NCI-H526 treated with DMSO at 0.1 percent for 48 hours (cell line): ENCODE results near the gene PIEZO2.

Experiments used
- DNase-seq: peaks from one replicate; lab custom pipeline; 2025; lab: John Stamatoyannopoulos, UW

PIEZO2 gene

GRCh38 chr18:11024928-11025669 lies 124.3 kb downstream of the PIEZO2 start:
- no peak for DNase-seq

DNA sequence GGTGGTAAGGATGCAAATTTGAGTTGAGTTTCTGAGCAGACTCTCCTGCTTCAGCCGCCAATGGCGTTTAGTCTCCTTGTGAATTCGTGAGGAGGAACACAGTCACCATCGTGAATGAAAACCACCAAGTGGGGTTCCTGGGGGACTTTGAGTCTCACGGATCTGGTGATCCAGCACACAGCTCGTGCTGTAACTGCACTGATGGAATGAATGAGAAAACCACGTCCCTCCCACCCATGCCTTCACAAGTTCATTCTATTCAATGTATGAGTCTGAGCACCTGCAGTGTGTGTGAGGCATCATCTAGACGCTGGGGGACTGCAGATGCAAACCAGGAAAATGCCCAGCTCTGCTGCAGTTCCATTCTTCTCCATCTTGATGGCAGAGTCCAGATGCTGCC lies 127.9 kb downstream of the PIEZO2 start:
- DNase-seq, result no peak

GRCh38 chr18:11020877-11021414 lies 128.4 kb downstream of the PIEZO2 start:
- no peak for DNase-seq

DNA sequence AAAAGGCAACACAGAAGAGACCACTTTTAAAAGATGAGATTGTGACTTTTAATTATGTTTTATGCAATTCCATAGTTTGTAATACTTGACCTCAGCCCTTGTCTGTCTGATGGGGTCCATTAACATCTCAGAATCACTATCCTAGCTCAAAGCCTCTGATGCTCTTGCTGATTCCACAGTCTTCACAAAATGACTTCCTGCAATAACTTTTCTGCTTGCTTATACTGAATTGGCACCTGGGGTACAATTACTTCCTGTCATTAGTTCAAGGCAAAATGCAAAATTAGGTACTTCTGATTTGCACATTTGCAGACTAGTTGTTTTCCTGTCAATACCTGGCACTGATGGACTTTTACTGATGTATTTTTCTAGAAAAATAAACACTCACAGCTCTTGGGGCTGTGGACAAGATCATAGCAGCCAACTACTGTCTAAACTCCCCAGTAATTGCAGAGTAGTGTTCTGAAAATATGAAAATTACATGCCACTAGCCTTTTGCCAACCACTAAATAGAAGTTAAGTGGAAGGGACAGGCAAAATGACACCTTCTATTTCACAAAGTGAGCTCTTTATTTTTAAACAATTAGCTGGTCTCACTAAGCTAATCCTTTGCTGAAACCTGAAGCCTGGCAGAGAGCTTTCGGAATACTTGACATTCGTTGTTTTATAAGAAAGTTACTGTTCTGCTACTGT lies 129.1 kb downstream of the PIEZO2 start:
- DNase-seq, result no peak

GRCh38 chr18:11019295-11020105 lies 129.9 kb downstream of the PIEZO2 start:
- DNase-seq, result no peak

GRCh38 chr18:11009869-11010268 lies 139.5 kb downstream of the PIEZO2 start:
- DNase-seq, result no peak

DNA sequence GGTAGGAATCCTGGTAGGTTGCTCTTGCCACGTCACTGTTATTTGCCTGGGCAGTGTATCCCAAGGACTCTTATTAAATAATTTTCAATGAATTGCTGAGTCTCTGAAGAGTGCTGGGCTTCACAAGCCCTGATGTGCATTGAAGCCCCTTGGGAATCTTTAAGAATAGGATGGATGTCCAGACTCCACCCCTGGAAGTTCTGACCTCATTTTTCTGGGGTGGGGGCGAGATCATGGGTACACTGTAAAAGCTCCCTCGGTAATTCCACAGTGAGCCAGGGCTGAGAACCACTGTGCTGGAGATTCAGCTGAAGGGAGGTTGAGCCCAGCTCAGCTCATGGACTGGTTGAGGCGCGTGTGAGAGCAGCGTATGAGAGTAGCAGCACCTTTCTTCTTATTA lies 140.2 kb downstream of the PIEZO2 start:
- DNase-seq, result no peak

DNA sequence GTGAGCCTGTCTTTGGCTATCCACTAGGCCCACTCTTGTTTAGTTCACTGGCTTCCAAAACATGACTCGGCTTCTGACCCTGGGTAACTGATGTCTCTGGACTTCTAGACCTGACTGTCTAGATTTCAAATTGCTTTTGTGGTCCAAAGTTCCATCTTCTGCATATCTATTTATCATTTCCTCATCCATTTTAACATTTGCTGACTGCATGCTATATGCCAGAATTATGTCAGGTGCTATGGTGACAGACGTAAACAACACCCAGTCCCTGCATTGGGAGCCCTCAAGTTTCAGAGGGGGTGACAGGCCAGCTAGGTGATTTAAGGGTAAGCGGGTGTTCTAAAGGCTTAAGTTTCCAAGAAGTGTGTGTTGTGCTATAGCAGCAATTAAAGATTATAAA lies 140.9 kb downstream of the PIEZO2 start:
- no peak for DNase-seq

DNA sequence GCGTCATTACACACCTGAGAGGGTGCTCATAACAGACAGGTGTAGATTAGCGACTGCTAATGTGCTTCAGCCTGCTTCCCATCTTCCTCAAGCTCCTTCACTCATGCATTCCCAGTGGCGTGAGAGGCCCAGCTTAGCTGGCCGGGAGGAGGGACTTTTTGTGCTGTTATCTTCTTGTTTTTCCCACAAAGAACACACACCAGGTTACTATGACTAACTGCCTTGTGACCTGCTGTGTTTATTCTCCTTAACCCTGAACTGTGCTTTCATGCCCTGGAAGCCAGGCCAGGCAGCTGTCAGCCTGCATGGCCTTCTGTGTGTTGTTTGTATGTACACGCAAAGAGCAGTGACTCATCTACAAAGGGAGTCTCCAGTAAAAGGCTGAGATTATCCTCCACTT lies 143.8 kb downstream of the PIEZO2 start:
- no peak for DNase-seq

DNA sequence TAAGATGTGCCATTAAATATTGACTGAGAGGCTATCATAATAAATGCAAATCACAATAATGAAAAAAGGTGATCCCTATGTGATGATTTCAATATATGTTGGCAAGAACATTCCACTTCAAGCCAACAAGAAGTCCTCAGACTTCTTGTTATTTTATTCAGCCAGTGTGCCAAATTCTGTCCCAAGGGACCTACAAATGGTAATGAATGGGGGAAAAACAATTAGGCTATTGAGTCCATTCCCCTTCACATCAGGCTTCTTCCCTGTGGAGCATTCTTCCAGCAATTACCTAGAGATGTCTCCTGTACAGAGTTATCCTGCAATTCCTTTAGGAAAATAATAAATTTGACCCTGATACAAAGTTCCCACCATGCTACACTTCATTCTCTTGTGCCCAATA lies 144.4 kb downstream of the PIEZO2 start:
- peak; percentile 12 for DNase-seq

DNA sequence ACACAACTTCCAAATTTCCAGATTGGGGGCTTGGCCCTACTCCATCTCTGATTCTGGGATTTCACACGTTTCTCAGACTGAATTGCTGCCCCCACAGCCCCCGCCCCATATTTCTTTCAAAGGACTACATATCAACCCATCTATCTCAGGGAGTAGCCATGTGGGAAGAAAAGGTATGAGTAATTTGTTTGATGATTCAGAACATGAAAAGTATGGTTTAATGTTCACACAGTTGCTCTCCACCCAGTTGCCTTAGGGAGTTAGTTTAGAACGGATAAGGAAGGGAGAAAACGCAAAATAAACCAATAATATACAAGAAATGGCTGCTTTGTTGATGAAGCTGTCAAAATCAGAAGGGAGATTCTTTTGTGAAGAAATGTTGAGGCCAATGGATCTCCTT lies 145.1 kb downstream of the PIEZO2 start:
- DNase-seq, result no peak

DNA sequence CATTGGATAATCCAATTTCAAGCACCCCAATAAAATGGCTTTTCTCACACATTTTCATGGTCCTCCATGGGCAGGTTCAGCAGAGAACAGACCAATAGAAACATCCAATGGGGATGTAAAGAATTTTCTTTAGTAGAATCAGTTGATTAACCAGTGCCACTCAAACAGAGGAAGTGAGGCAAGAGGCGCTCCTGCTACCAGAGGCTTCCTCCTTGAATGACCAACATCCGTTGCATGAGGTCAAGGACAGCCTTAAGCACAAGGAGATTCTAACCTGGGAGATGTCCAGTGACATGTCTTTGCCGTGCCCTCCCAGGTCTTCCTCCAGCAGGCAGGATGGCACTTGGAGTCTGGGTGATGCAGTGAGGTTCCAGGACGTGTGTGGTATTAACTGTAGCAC lies 146.6 kb downstream of the PIEZO2 start:
- no peak for DNase-seq

GRCh38 chr18:11002277-11002676 lies 147.1 kb downstream of the PIEZO2 start:
- no peak for DNase-seq

- no peak for DNase-seq
Measured at GRCh38 chr18:11000071-11000470, 149.3 kb downstream of the PIEZO2 start.

- DNase-seq, result no peak
Measured at GRCh38 chr18:10997885-10998284, 151.5 kb downstream of the PIEZO2 start.

DNA sequence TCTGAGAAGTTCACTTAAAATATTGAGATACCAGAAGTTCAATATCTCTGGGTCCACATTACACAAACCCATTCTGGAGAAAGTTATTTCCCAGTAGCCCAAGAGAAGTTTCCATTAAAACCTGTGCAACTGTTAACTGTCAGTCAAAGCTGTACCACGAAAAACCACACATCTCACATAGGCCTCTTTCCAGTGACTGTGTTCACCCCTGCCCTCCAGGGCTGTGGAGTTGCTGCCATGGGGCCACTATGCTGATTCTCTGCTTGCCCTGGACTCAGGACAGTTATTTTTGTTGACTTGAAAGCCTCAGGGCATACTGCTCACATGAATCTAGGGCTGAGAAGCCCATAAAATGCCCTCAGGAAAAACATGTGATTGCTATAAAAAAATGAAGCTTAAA lies 153.8 kb downstream of the PIEZO2 start:
- no peak for DNase-seq

DNA sequence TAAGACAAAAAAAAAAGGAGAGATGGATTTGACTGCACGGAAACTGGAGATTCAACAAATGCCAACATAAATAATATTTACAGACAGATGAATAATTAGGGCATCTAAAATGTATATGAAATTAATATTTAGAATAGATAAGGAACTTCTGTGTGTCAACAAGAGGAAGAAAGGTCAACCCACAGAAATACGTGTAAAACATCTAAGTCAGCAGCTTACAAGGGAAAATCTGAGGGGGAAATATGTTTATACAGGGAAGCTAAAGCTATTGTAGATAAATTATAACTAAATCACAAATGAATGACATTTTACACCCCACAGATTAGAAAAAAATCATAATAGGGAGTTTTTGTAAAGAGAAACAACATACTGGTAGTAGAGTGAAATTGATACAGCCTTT lies 159.9 kb downstream of the PIEZO2 start:
- DNase-seq, result no peak

DNA sequence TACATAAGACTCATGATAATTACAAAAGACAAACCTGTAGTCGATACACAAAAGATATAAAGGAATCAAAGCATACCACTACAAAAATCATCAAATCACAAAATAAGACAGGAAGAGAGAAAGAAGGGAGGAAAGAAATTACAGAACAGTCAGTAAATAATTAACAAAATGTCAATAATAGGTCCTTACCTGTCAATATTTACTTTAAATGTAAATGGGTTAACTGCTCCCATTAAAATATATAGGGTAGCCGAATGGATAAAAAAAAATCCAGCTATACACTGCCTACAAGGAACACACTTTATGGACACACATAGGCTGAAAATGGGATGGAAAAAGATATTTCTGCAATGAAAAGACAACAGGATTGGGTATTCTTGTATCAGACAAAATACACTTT lies 163.7 kb downstream of the PIEZO2 start:
- DNase-seq, result no peak

DNA sequence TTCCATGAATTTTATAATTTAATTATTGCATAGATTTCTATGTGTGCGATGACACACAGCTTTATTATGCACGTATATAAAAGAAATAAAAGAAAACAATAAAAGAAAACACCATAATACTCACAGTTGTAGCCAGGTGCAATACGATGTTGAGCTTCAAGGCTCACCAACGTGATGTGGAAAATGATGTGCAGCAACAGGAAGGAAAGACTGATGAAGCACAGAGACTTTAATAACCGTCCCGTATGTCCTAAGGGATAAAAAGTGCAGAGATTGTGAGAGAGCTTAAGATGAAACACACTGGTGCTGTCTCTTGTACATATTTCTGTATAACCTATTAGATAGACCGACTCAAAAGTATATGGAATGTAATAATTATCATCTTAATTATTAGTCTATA lies 170.0 kb downstream of the PIEZO2 start:
- DNase-seq, result no peak

GRCh38 chr18:10977042-10977441 lies 172.3 kb downstream of the PIEZO2 start:
- DNase-seq, result no peak

GRCh38 chr18:10973567-10974203 lies 175.7 kb downstream of the PIEZO2 start:
- DNase-seq, result no peak

DNA sequence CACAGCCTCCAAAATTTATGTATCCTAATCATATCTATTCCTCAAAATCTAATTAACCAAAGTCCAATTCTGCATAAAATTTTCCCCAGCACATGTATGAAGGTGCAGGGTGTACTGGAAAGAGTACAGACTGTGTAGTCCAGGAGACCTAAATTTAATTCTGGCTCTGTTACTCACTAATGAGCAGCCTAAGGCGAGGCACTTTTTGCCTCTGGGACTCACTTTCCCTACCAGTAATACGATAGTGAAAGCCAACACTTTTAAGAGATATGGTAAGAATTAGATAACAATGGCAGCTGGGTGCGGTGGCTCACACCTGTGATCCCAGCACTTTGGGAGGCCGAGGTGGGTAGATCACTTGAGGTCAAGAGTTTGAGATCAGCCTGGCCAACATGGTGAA lies 177.7 kb downstream of the PIEZO2 start:
- DNase-seq, result no peak
